AG20443 (cell line): ENCODE data around the gene OR5K1.

ENCODE experiments used
- DNase-seq: peaks from one replicate; pipeline ENCODE4 v3.0.0; 2012; ENCODE audit warnings: low spot score, mixed read lengths

OR5K1 gene

GRCh38 chr3:98514948-98515347 lies 51.9 kb downstream of the OR5K1 start:
- no peak for DNase-seq

GRCh38 chr3:98518816-98519215 lies 55.8 kb downstream of the OR5K1 start:
- no peak for DNase-seq

- no peak for DNase-seq
Observed at GRCh38 chr3:98519351-98519750, 56.4 kb downstream of the OR5K1 start.

GRCh38 chr3:98521897-98522543 lies 59.0 kb downstream of the OR5K1 start:
- peak; percentile 60 for DNase-seq
